ENCODE data around the gene OSBPL9. TPM values are rescaled to one million over a fixed set of nuclear protein-coding genes. Genes with fewer than 3 reads are reported as not detected.
A peak's percentile ranks its signal among the peaks of the same experiment; 100 is the strongest.

Gene OSBPL9
- total and polyA plus RNA-seq, 10 of the 15 experiments (the other 5 are each of a cell fraction or from before 2014, with no cell fraction given), result 25.9 to 156 (median 108) TPM

GRCh38 chr1:51729156-51729823 lies 112.4 kb downstream of the OSBPL9 start (continued):
- no peak for TF ChIP-seq FOXM1 (IDR thresholded peaks at IDR 0.05; ENCODE audit: low read depth, low read length)
- no peak for TF ChIP-seq PAX8 (IDR thresholded peaks at IDR 0.05)
- 0 out of 2 replicates have a peak, but pooled peaks have one; percentile 27 for TF ChIP-seq CREB1 (IDR thresholded peaks at IDR 0.05; ENCODE audit: low read depth)
- TF ChIP-seq BCLAF1 (IDR thresholded peaks at IDR 0.05), result no peak
- 0 out of 2 replicates have a peak, but pooled peaks have one; percentile 63 for TF ChIP-seq SMARCA5 (IDR thresholded peaks at IDR 0.05)
- no peak for TF ChIP-seq E2F8 (IDR thresholded peaks at IDR 0.05; ENCODE audit: low read depth, partially characterized antibody)
- no peak for TF ChIP-seq SRF (IDR thresholded peaks at IDR 0.05; ENCODE audit: low read depth in 2 of 2, low read length in 2 of 2)
- no peak for TF ChIP-seq CHD4 (IDR thresholded peaks at IDR 0.05)
- TF ChIP-seq ZBTB4 (CRISPR knock-in tag; IDR thresholded peaks at IDR 0.05), result no peak
- TF ChIP-seq NR2F1 (conservative IDR thresholded peaks at IDR 0.05), result no peak
- peak; percentile 82; the same call in 1 of the 2 replicates for TF ChIP-seq CHD2 (IDR thresholded peaks at IDR 0.05; ENCODE audit: borderline replicate concordance, low read depth, low read length)
- 0 out of 2 replicates have a peak, but pooled peaks have one; percentile 40 for TF ChIP-seq STAT1 (conservative IDR thresholded peaks at IDR 0.05)
- no peak for TF ChIP-seq CBX5 (IDR thresholded peaks at IDR 0.05; ENCODE audit: low read depth)
- TF ChIP-seq NBN (IDR thresholded peaks at IDR 0.05), result peak; percentile 59
- TF ChIP-seq RAD51 (IDR thresholded peaks at IDR 0.05), result peak; percentile 66
- TF ChIP-seq NKRF (conservative IDR thresholded peaks at IDR 0.05), result peak; percentile 91
- no peak for TF ChIP-seq MEF2A (IDR thresholded peaks at IDR 0.05; ENCODE audit: insufficient read depth, low read depth, low read length)
- no peak for TF ChIP-seq HSF1 (IDR thresholded peaks at IDR 0.05; ENCODE audit: low read depth, low read length)
